Thoracic aorta (tissue), 2 donors: ENCODE results near the gene CDKAL1. TPM values are rescaled to one million over a fixed set of nuclear protein-coding genes. Genes with fewer than 3 reads are reported as not detected.

Experiments
- ATAC-seq: fragments of 150-250 bp; one replicate; pipeline ENCODE4 v1.8.0; 2017; ENCODE audit warnings: low read depth; ENCODE audit not compliant: insufficient number of reproducible peaks, low FRiP score
- DNase-seq: peaks from one replicate; pipeline ENCODE4 v3.0.0-alpha.2; 2020; ENCODE audit warnings: low spot score
- H3K27ac ChIP-seq, 2 donors: fragments of 200-600 bp; sonication (generic); 1 replicate in 1 of 2; 2 replicates in 1 of 2; pipeline ENCODE4 v1.5.1; 2016; ENCODE audit warnings: mild to moderate bottlenecking in 2 of 2, moderate library complexity in 2 of 2
- H3K27me3 ChIP-seq: fragments of 200-600 bp; sonication (generic); replicated peaks from 2 replicates; pipeline ENCODE4 v1.6.0; 2016; ENCODE audit warnings: mild to moderate bottlenecking; ENCODE audit not compliant: insufficient read depth
- H3K36me3 ChIP-seq: fragments of 200-600 bp; sonication (generic); one replicate; pipeline ENCODE4 v1.5.1; 2016
- H3K4me1 ChIP-seq, 2 donors: fragments of 200-600 bp; sonication (generic); 1 replicate in 1 of 2; 2 replicates in 1 of 2; pipeline versions ENCODE4 v1.5.1 to v1.6.0; 2016; ENCODE audit warnings: low read depth in 2 of 2, mild to moderate bottlenecking in 1 of 2; ENCODE audit not compliant: control insufficient read depth in 1 of 2
- H3K4me3 ChIP-seq: fragments of 200-600 bp; sonication (generic); 2 replicates; pipeline ENCODE4 v1.5.1; 2016; ENCODE audit warnings: mild to moderate bottlenecking
- H3K9me3 ChIP-seq: fragments of 200-600 bp; sonication (generic); 2 replicates; pipeline ENCODE4 v1.5.1; 2016
- CTCF ChIP-seq: fragments of 200-600 bp; sonication (generic); IDR thresholded peaks from one replicate; pipeline ENCODE4 v1.5.1; 2019; ENCODE audit warnings: antibody characterized with exemption
- total RNA-seq, 2 donors: library from RNA; depleted of rRNA; stranded (reverse); fragments of >200 nt; gene quantifications; one replicate each; pipeline versions ENCODE4 v1.1.0 to v1.2.3, GENCODE V29; 2016

CDKAL1 gene
- total RNA-seq, 2 donors from 2014 or later = 8.5 to 14.6 TPM

DNA sequence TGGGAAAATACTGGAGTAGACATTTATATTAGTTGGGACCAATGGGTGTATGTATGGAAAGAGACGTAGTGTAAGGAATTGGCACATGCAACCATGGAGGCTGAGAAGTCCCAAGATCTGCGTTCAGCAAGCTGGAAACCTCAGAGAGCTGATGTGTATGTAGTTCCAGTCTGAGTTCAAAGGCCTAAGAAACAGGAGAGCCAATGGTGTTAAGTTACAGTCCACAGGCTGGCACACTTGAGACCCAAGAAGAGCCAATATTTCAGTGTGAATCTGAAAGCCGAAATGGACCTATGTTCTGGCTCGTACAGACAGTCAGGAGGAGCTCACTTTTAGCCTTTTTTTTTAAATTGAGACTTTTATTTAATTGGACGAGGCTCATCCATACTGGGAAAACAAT lies 244.2 kb downstream of the CDKAL1 start:
- H3K36me3 ChIP-seq = peaks cover 5% of the 10 kb centered on the region
- no peaks in the 10 kb centered on the region for H3K4me1 ChIP-seq
- ATAC-seq (no peak), DNase-seq (no peak)
- no peaks in the 10 kb centered on the region for H3K9me3 ChIP-seq
- H3K27ac ChIP-seq = no peak overlapping the region
- TF ChIP-seq CTCF = no peak
- H3K27me3 ChIP-seq = no peaks in the 10 kb centered on the region
- H3K4me3 ChIP-seq = no peak overlapping the region

GRCh38 chr6:20778912-20779311 lies 244.7 kb downstream of the CDKAL1 start:
- DNase-seq (no peak), ATAC-seq (no peak)
- TF ChIP-seq CTCF = no peak
- Histone ChIP-seq H3K4me3 (no peak overlapping the region), H3K36me3 (peaks cover 5% of the 10 kb centered on the region), H3K27me3 (no peaks in the 10 kb centered on the region), H3K4me1 (no peaks in the 10 kb centered on the region), H3K27ac (no peak overlapping the region), H3K9me3 (no peaks in the 10 kb centered on the region)

DNA sequence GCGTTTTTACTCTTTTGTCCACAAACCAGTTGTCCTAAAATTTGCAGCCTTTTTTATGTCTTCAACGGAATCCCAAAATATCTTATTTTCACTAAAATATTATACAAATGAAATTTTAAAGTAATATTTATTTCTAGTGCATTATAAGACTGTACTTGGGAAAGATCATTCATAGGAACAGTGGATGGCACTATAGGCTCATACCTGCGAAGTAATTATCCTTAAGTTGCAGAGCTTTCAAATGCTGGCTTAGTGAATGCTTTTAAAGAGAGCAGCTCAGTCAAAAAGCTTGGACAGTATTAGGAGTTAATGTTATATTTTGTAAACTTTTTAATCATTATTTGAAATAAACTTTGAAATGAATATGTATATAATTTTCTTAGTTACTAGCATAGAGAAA lies 254.9 kb downstream of the CDKAL1 start:
- no peaks in the 10 kb centered on the region for H3K4me1 ChIP-seq
- TF ChIP-seq CTCF = peak; percentile 21
- no peak overlapping the region for H3K4me3 ChIP-seq
- no peaks in the 10 kb centered on the region for H3K27me3 ChIP-seq
- no peak overlapping the region for H3K27ac ChIP-seq
- H3K9me3 ChIP-seq = no peaks in the 10 kb centered on the region
- DNase-seq (no peak), ATAC-seq (no peak)
- no peaks in the 10 kb centered on the region for H3K36me3 ChIP-seq

- H3K36me3 ChIP-seq = no peaks in the 10 kb centered on the region
- H3K4me1 ChIP-seq = no peaks in the 10 kb centered on the region
- no peak for TF ChIP-seq CTCF
- ATAC-seq = no peak
- H3K27ac ChIP-seq = no peak overlapping the region
- no peak for DNase-seq
- H3K27me3 ChIP-seq = no peaks in the 10 kb centered on the region
- H3K9me3 ChIP-seq = no peaks in the 10 kb centered on the region
- H3K4me3 ChIP-seq = no peak overlapping the region
Measured at GRCh38 chr6:20790032-20790791, 256.0 kb downstream of the CDKAL1 start.

GRCh38 chr6:20791074-20791473 lies 256.8 kb downstream of the CDKAL1 start:
- ATAC-seq (no peak), DNase-seq (no peak)
- TF ChIP-seq CTCF = no peak

More at GRCh38 chr6:20791074-20791473, 256.8 kb downstream of the CDKAL1 start:
- no peaks in the 10 kb centered on the region for H3K36me3 ChIP-seq
- H3K27ac ChIP-seq = no peak overlapping the region
- H3K27me3 ChIP-seq = no peaks in the 10 kb centered on the region
- no peak overlapping the region for H3K4me3 ChIP-seq
- no peaks in the 10 kb centered on the region for H3K9me3 ChIP-seq
- no peaks in the 10 kb centered on the region for H3K4me1 ChIP-seq
